H1 (cell line): Measurements from ENCODE around the gene ACACA. TPM values are rescaled to one million over a fixed set of nuclear protein-coding genes. Genes with fewer than 3 reads are reported as not detected.

Experiments
- CTCF ChIA-PET: fragments of 300-600 bp; sonication (Branson Sonifier 250); formaldehyde crosslinking; loops from one replicate; lab custom pipeline; 2021; ENCODE audit not compliant: partially characterized antibody; lab: Charles Lee
- POLR2A ChIA-PET: fragments of 300-600 bp; sonication (Branson Sonifier 250); formaldehyde crosslinking; loops from one replicate; lab custom pipeline; 2021; ENCODE audit warnings: inconsistent platforms; ENCODE audit not compliant: partially characterized antibody; lab: Charles Lee
- DNase-seq, 2 experiments: peaks; one replicate each; pipeline versions ENCODE4 v3.0.0 to v3.0.0-alpha.2; 2010 to 2022; ENCODE audit warnings: low spot score in 2 of 2, low read depth in 1 of 2, mixed read lengths in 1 of 2
- FAIRE-seq: peaks from 2 replicates; lab custom pipeline; 2011; peaks lifted over from hg19 to GRCh38; lab: Jason Lieb, UNC
- H2AFZ ChIP-seq: 2 replicates; pipeline ENCODE4 v1.8.1; 2012; ENCODE audit warnings: low read length, inconsistent platforms
- H2AK5ac ChIP-seq: 2 replicates; pipeline ENCODE4 v1.6.1; 2013; ENCODE audit warnings: low read depth, low read length
- H2BK120ac ChIP-seq: replicated peaks from 2 replicates; pipeline ENCODE3; 2013; ENCODE audit warnings: low read depth, low read length, inconsistent platforms
- H2BK12ac ChIP-seq: 2 replicates; pipeline ENCODE4 v1.6.1; 2013; ENCODE audit warnings: low read depth, low read length
- H2BK15ac ChIP-seq: 2 replicates; pipeline ENCODE4 v1.6.1; 2013; ENCODE audit warnings: low read length
- H2BK20ac ChIP-seq: 2 replicates; pipeline ENCODE4 v1.6.1; 2013; ENCODE audit warnings: low read length
- H2BK5ac ChIP-seq: 2 replicates; pipeline ENCODE4 v1.6.1; 2013; ENCODE audit warnings: low read depth, low read length
- H3K14ac ChIP-seq: 2 replicates; pipeline ENCODE4 v1.6.1; 2013; ENCODE audit warnings: inconsistent platforms; ENCODE audit not compliant: insufficient read length
- H3K18ac ChIP-seq: 2 replicates; pipeline ENCODE4 v1.6.1; 2013; ENCODE audit warnings: low read length; ENCODE audit errors: extremely low read depth
- H3K23ac ChIP-seq: 2 replicates; pipeline ENCODE4 v1.6.1; 2013; ENCODE audit warnings: inconsistent platforms; ENCODE audit not compliant: insufficient read length
- H3K23me2 ChIP-seq: 2 replicates; pipeline ENCODE4 v1.6.1; 2013; ENCODE audit warnings: low read depth, low read length
- H3K27ac ChIP-seq: 2 replicates; pipeline ENCODE4 v1.6.1; 2011; ENCODE audit warnings: low read depth, low read length, inconsistent platforms
- H3K27me3 ChIP-seq, 4 experiments: replicated peaks in 1 of 4; 1 replicate in 1 of 4; 2 replicates in 3 of 4; pipeline versions ENCODE4 v1.6.1 to v1.8.1; 2011 to 2013; ENCODE audit warnings: low read length in 3 of 4, mild to moderate bottlenecking in 3 of 4, inconsistent platforms in 2 of 4, mixed read lengths in 2 of 4, moderate library complexity in 1 of 4; ENCODE audit not compliant: control insufficient read depth in 3 of 4, insufficient read depth in 3 of 4; ENCODE audit errors: extremely low read depth in 1 of 4
- H3K36me3 ChIP-seq, 4 experiments: 2 replicates each; pipeline versions ENCODE4 v1.6.1 to v1.8.1; 2011 to 2013; ENCODE audit warnings: mild to moderate bottlenecking in 4 of 4, low read length in 3 of 4, moderate library complexity in 2 of 4, control low read depth in 1 of 4, inconsistent platforms in 1 of 4; ENCODE audit not compliant: insufficient read depth in 4 of 4, control insufficient read depth in 2 of 4
- H3K4ac ChIP-seq: replicated peaks from 2 replicates; pipeline ENCODE3; 2013; ENCODE audit warnings: low read length, low read depth, mixed read lengths, inconsistent platforms; ENCODE audit not compliant: insufficient read length
- H3K4me1 ChIP-seq, 4 experiments: replicated peaks in 1 of 4; 1 replicate in 1 of 4; 2 replicates in 3 of 4; pipeline versions ENCODE4 v1.6.1 to v1.8.1; 2011 to 2013; ENCODE audit warnings: low read length in 3 of 4, inconsistent platforms in 2 of 4, mixed read lengths in 1 of 4; ENCODE audit not compliant: insufficient read depth in 4 of 4, control insufficient read depth in 3 of 4
- H3K4me2 ChIP-seq, 2 experiments: 2 replicates each; pipeline versions ENCODE4 v1.6.1 to v1.8.1; 2011 to 2013; ENCODE audit warnings: low read depth in 2 of 2, low read length in 2 of 2, control low read depth in 1 of 2, inconsistent platforms in 1 of 2, mild to moderate bottlenecking in 1 of 2; ENCODE audit not compliant: insufficient read depth in 1 of 2
- H3K4me3 ChIP-seq, 4 experiments: fragments of 200-600, 300-600 bp in 1 of 4; sonication (generic), shearing (Covaris generic), sonication (Bioruptor Twin) in 1 of 4; 2 replicates each; pipeline versions ENCODE4 v1.5.1 to v1.8.1; 2011 to 2016; ENCODE audit warnings: low read length in 4 of 4, low read depth in 3 of 4, control low read depth in 2 of 4, inconsistent platforms in 2 of 4, mild to moderate bottlenecking in 2 of 4, mixed read lengths in 1 of 4, moderate library complexity in 1 of 4; ENCODE audit not compliant: insufficient read depth in 2 of 4; ENCODE audit errors: extremely low read depth in 1 of 4
- H3K56ac ChIP-seq: replicated peaks from 2 replicates; pipeline ENCODE3; 2013; ENCODE audit warnings: low read depth, mild to moderate bottlenecking, mixed read lengths, low read length, inconsistent platforms; ENCODE audit not compliant: insufficient read length
- H3K79me1 ChIP-seq: 2 replicates; pipeline ENCODE4 v1.6.1; 2013; ENCODE audit warnings: low read depth, low read length, control low read depth
- H3K79me2 ChIP-seq, 2 experiments: 2 replicates each; pipeline versions ENCODE4 v1.6.1 to v1.8.1; 2012 to 2013; ENCODE audit warnings: low read length in 2 of 2, mild to moderate bottlenecking in 2 of 2, inconsistent platforms in 1 of 2; ENCODE audit not compliant: insufficient read depth in 2 of 2, control insufficient read depth in 1 of 2
- H3K9ac ChIP-seq, 4 experiments: replicated peaks in 1 of 4; 1 replicate in 1 of 4; 2 replicates in 3 of 4; pipeline versions ENCODE4 v1.6.1 to v1.8.1; 2011 to 2013; ENCODE audit warnings: low read depth in 3 of 4, low read length in 3 of 4, control low read depth in 2 of 4, mild to moderate bottlenecking in 2 of 4, moderate library complexity in 2 of 4, inconsistent platforms in 1 of 4; ENCODE audit errors: extremely low read depth in 1 of 4
- H3K9me3 ChIP-seq, 2 experiments: 2 replicates each; pipeline versions ENCODE4 v1.6.1 to v1.8.1; 2012 to 2013; ENCODE audit warnings: mild to moderate bottlenecking in 2 of 2, moderate library complexity in 2 of 2, control low read depth in 1 of 2, inconsistent platforms in 1 of 2, low read depth in 1 of 2, low read length in 1 of 2, mixed read lengths in 1 of 2; ENCODE audit not compliant: insufficient read depth in 2 of 2
- H4K20me1 ChIP-seq, 2 experiments: replicated peaks in 1 of 2; 2 replicates each; pipeline versions ENCODE3 to v1.8.1; 2011 to 2013; ENCODE audit warnings: inconsistent platforms in 2 of 2, low read length in 2 of 2, mild to moderate bottlenecking in 1 of 2; ENCODE audit not compliant: insufficient read depth in 2 of 2, control insufficient read depth in 1 of 2
- H4K5ac ChIP-seq: 2 replicates; pipeline ENCODE4 v1.6.1; 2013; ENCODE audit warnings: low read length, low read depth, mixed read lengths, inconsistent platforms; ENCODE audit not compliant: insufficient read length
- H4K8ac ChIP-seq: 2 replicates; pipeline ENCODE4 v1.8.0; 2013; ENCODE audit warnings: mild to moderate bottlenecking, moderate library complexity, low read length, inconsistent platforms; ENCODE audit not compliant: insufficient read depth; ENCODE audit errors: extremely low read depth
- H4K91ac ChIP-seq: replicated peaks from 2 replicates; pipeline ENCODE3; 2013; ENCODE audit warnings: low read length, mixed read lengths, inconsistent platforms; ENCODE audit not compliant: insufficient read length
- BCL11A ChIP-seq, 2 experiments: IDR thresholded peaks; one replicate each; pipeline ENCODE4 v1.6.1; 2011; ENCODE audit warnings: low read depth in 2 of 2, low read length in 2 of 2, mild to moderate bottlenecking in 2 of 2
- CBX5 ChIP-seq: fragments of 300-800, 300-1000 bp; sonication (generic); IDR thresholded peaks from 2 replicates; pipeline ENCODE4 v1.7.1; 2016; ENCODE audit warnings: antibody characterized with exemption, low read length, low read depth
- CEBPB ChIP-seq: IDR thresholded peaks from 2 replicates; pipeline ENCODE4 v1.6.1; 2012; ENCODE audit warnings: low read depth, low read length
- GTF2F1 ChIP-seq: IDR thresholded peaks from 2 replicates; pipeline ENCODE4 v1.6.1; 2012; ENCODE audit warnings: low read depth, low read length, improper control_type of control experiment, borderline replicate concordance
- JUND ChIP-seq: IDR thresholded peaks from 2 replicates; pipeline ENCODE4 v1.6.1; 2011; ENCODE audit warnings: mild to moderate bottlenecking, improper control_type of control experiment, low read length
- KDM1A ChIP-seq: fragments of 200-600, 300-600 bp; sonication (generic); IDR thresholded peaks from 2 replicates; pipeline ENCODE4 v1.7.1; 2016; ENCODE audit warnings: mild to moderate bottlenecking, low read length, borderline replicate concordance
- KDM5A ChIP-seq: fragments of 200-600 bp; IDR thresholded peaks from 2 replicates; pipeline ENCODE4 v1.7.1; 2012; ENCODE audit warnings: mild to moderate bottlenecking, low read length, inconsistent platforms, mixed read lengths
- MAFK ChIP-seq: IDR thresholded peaks from 2 replicates; pipeline ENCODE4 v1.6.1; 2012; ENCODE audit warnings: low read depth, mild to moderate bottlenecking, improper control_type of control experiment, low read length
- NANOG ChIP-seq: IDR thresholded peaks from 2 replicates; pipeline ENCODE4 v1.6.1; 2011; ENCODE audit warnings: low read length, low read depth, mild to moderate bottlenecking, inconsistent platforms; ENCODE audit not compliant: insufficient read depth, poor library complexity, severe bottlenecking
- PHF8 ChIP-seq: fragments of 200-600 bp; sonication (generic); conservative IDR thresholded peaks from 2 replicates; pipeline ENCODE4 v1.7.1; 2012; ENCODE audit warnings: low read depth, mild to moderate bottlenecking, inconsistent platforms, low read length, moderate library complexity
- POLR2A ChIP-seq, 2 experiments: IDR thresholded peaks; 1 replicate in 1 of 2; 2 replicates in 1 of 2; pipeline ENCODE4 v1.6.1; 2011; ENCODE audit warnings: low read depth in 2 of 2, low read length in 2 of 2, mild to moderate bottlenecking in 2 of 2; ENCODE audit errors: control extremely low read depth in 1 of 2
- POLR2AphosphoS5 ChIP-seq: IDR thresholded peaks from 2 replicates; pipeline ENCODE4 v1.6.1; 2011; ENCODE audit warnings: low read depth, low read length
- SIRT6 ChIP-seq: IDR thresholded peaks from one replicate; pipeline ENCODE4 v1.7.1; 2012; ENCODE audit warnings: low read length, inconsistent platforms
- SP2 ChIP-seq: IDR thresholded peaks from 2 replicates; pipeline ENCODE4 v1.6.1; 2012; ENCODE audit warnings: mild to moderate bottlenecking, low read length, inconsistent platforms
- SUZ12 ChIP-seq: fragments of 200-600 bp; sonication (generic); IDR thresholded peaks from 2 replicates; pipeline ENCODE4 v1.6.1; 2012; ENCODE audit warnings: mild to moderate bottlenecking, inconsistent platforms, low read length, moderate library complexity, mixed read lengths
- TEAD4 ChIP-seq: IDR thresholded peaks from 2 replicates; pipeline ENCODE4 v1.6.1; 2012; ENCODE audit warnings: low read depth, low read length, inconsistent platforms, mixed read lengths
- WGBS, 2 experiments: shearing (Covaris generic) in 1 of 2; methylation state at CpG; one replicate each; pipeline versions ENCODE4 v1.1.6 to v1.1.7; 2013 to 2015; ENCODE audit warnings: low lambda C conversion rate in 2 of 2, mixed read lengths in 2 of 2, inconsistent platforms in 1 of 2, low coverage in 1 of 2, missing lambda C conversion rate in 1 of 2; ENCODE audit not compliant: insufficient replicate concordance in 2 of 2, insufficient coverage in 1 of 2, insufficient read length in 1 of 2; ENCODE audit errors: extremely low coverage in 1 of 2, missing lambda C conversion rate in 1 of 2; 5-methylcytosine and 5-hydroxymethylcytosine counted together
- polyA plus RNA-seq, 7 experiments: library from polyadenylated mRNA; depleted of rRNA in 3 of 7; stranded (reverse) in 5 of 7; unstranded in 2 of 7; fragments of >200 nt in 5 of 7; fragments of 200-250 nt in 2 of 7; gene quantifications; 1 replicate in 5 of 7; 2 replicates in 1 of 7; 4 replicates in 1 of 7; pipeline versions ENCODE4 v1.2.1 to v1.2.3, GENCODE V29; 2011 to 2013; ENCODE audit warnings: missing spikeins in 2 of 7, mixed read lengths in 2 of 7
- total RNA-seq: library from RNA; stranded (reverse); fragmentation: NEBNext Ultra II Directional; extraction: Animal tissue kit (Norgen Biotek cat#: 25700); gene quantifications from 2 replicates; pipeline ENCODE4 v1.2.1, GENCODE V29; 2021

The ACACA gene
- total and polyA plus RNA-seq, 2 of the 8 experiments (the other 6 are each of a cell fraction or from before 2014, with no cell fraction given) = 74.0 to 160 TPM

GRCh38 chr17:37218849-37219248, 187.8 kb downstream of the ACACA start:
- Histone ChIP-seq H2BK120ac (no peak overlapping the region), H3K14ac (no peak overlapping the region), H2AK5ac (no peak overlapping the region), H3K27me3 (no peaks in the 10 kb centered on the region), H2BK5ac (no peak overlapping the region), H4K5ac (no peak overlapping the region), H3K4me2 (no peak overlapping the region), H3K9me3 (no peaks in the 10 kb centered on the region), H3K79me1 (no peaks in the 10 kb centered on the region), H4K20me1 (no peaks in the 10 kb centered on the region), H3K4me1 (peaks cover 1 to 21% (median 10%) of the 10 kb centered on the region in 4 experiments; a peak in 4 of 7 replicates), H3K27ac (no peak overlapping the region), H3K4ac (no peak overlapping the region), H3K4me3 (no peak overlapping the region), H3K79me2 (no peaks in the 10 kb centered on the region), H2BK20ac (no peak overlapping the region), H4K91ac (no peak overlapping the region), H2BK12ac (no peak overlapping the region), H4K8ac (no peak overlapping the region), H3K36me3 (peaks cover 2 to 30% (median 7%) of the 10 kb centered on the region in 4 experiments; a peak in 5 of 8 replicates), H3K23ac (no peak overlapping the region), H2AFZ (no peak overlapping the region), H3K56ac (no peak overlapping the region), H3K9ac (peak overlapping the region in 1 of 4 experiments; percentile 15; a peak in 1 of 7 replicates), H2BK15ac (no peak overlapping the region), H3K23me2 (no peaks in the 10 kb centered on the region), H3K18ac (no peak overlapping the region)
- ChIA-PET CTCF (interaction anchor here (0.6 to 2.5 kb wide), 9 partner anchors 9 to 124 kb away, joined by 3 to 7 read pairs (median 5); no protein-coding TSS in a partner anchor), POLR2A (no interaction called here)
- no peak for FAIRE-seq
- WGBS, 2 experiments = 77% methylated on average over 2 of the region's 2 CpGs; no CpG with 5 or more reads in 1 of the 2 experiments
- no peak for DNase-seq
- TF ChIP-seq MAFK (no peak), CEBPB (no peak), JUND (no peak), NANOG (no peak), SP2 (no peak), GTF2F1 (no peak), SUZ12 (no peak), SIRT6 (no peak), KDM1A (no peak), PHF8 (no peak), BCL11A (IDR thresholded peaks at IDR 0.05; ENCODE audit: low read depth in 2 of 2, low read length in 2 of 2) (no peak), TEAD4 (no peak), POLR2AphosphoS5 (no peak), KDM5A (no peak), CBX5 (no peak), POLR2A (IDR thresholded peaks at IDR 0.05; ENCODE audit: control extremely low read depth in 1 of 2, low read depth in 2 of 2, low read length in 2 of 2) (no peak)
